Measurements from ENCODE around the gene POU5F1.
"Not testable (repeated sequence)": the region's sequence is repeated elsewhere in the genome, so short reads cannot be mapped to it uniquely, and the experiment has no call there.

Gene POU5F1

GRCh38 chr6:31165064-31165832 is 5.2 kb downstream of the POU5F1 start:
- not testable (repeated sequence) for DNase-seq (ENCODE audit: low spot score)

- not testable (repeated sequence) for DNase-seq (ENCODE audit: low spot score)
Observed at GRCh38 chr6:31164475-31165063, 5.9 kb downstream of the POU5F1 start.

- DNase-seq (ENCODE audit: low spot score) = no peak
Observed at GRCh38 chr6:31163922-31164321, 6.6 kb downstream of the POU5F1 start.

- no peak for DNase-seq (ENCODE audit: low spot score)
Observed at GRCh38 chr6:31162463-31163165, 7.9 kb downstream of the POU5F1 start.

GRCh38 chr6:31161216-31162126 is 9.0 kb downstream of the POU5F1 start:
- no peak for DNase-seq (ENCODE audit: low spot score)

GRCh38 chr6:31158863-31159855 is 11.3 kb downstream of the POU5F1 start:
- no peak for DNase-seq (ENCODE audit: low spot score)

GRCh38 chr6:31158140-31158862 is 12.2 kb downstream of the POU5F1 start, which contains the start of gene TCF19:
Gene TCF19 (plus strand): TSS chr6:31158589. CDS start chr6:31159470, 881 bp downstream.
- peak; percentile 99 for DNase-seq (ENCODE audit: low spot score)

GRCh38 chr6:31157513-31158139 is 12.9 kb downstream of the POU5F1 start, which contains the start of gene CCHCR1:
Gene CCHCR1 (minus strand): TSS chr6:31157802. CDS start chr6:31157600, 202 bp downstream.
- no peak for DNase-seq (ENCODE audit: low spot score)

- no peak for DNase-seq (ENCODE audit: low spot score)
Observed at GRCh38 chr6:31156641-31157040, 13.8 kb downstream of the POU5F1 start.

- no peak for DNase-seq (ENCODE audit: low spot score)
Observed at GRCh38 chr6:31154436-31154835, 16.0 kb downstream of the POU5F1 start.

- DNase-seq (ENCODE audit: low spot score) = no peak
Observed at GRCh38 chr6:31152781-31153180, 17.7 kb downstream of the POU5F1 start.

GRCh38 chr6:31149827-31150447 is 20.5 kb downstream of the POU5F1 start:
- DNase-seq (ENCODE audit: low spot score) = no peak

- DNase-seq (ENCODE audit: low spot score) = no peak
Observed at GRCh38 chr6:31145386-31145785, 25.1 kb downstream of the POU5F1 start.

GRCh38 chr6:31144970-31145340 is 25.5 kb downstream of the POU5F1 start:
- DNase-seq (ENCODE audit: low spot score) = no peak

GRCh38 chr6:31144296-31144969 is 26.0 kb downstream of the POU5F1 start:
- no peak for DNase-seq (ENCODE audit: low spot score)

GRCh38 chr6:31143148-31143547 is 27.3 kb downstream of the POU5F1 start:
- DNase-seq (ENCODE audit: low spot score) = no peak

- no peak for DNase-seq (ENCODE audit: low spot score)
Observed at GRCh38 chr6:31142361-31142761, 28.1 kb downstream of the POU5F1 start.

GRCh38 chr6:31140643-31141042 is 29.8 kb downstream of the POU5F1 start:
- no peak for DNase-seq (ENCODE audit: low spot score)

Measured in left forelimb (tissue), 1 donor.